Vagina (tissue), 2 donors: ENCODE data around the gene AQP6.
A peak's percentile ranks its signal among the peaks of the same experiment; 100 is the strongest.

Source experiments
- POLR2A ChIP-seq, 2 donors: fragments of 450-650 bp; IDR thresholded peaks; one replicate each; pipeline ENCODE4 v1.6.1; 2017; ENCODE audit warnings: antibody characterized with exemption in 2 of 2, mild to moderate bottlenecking in 2 of 2, moderate library complexity in 2 of 2
- POLR2AphosphoS5 ChIP-seq, 2 donors: sonication (generic); formaldehyde crosslinking; IDR thresholded peaks; one replicate each; pipeline ENCODE4 v1.9.0; 2017; ENCODE audit warnings: antibody characterized with exemption in 2 of 2, mild to moderate bottlenecking in 2 of 2, low read depth in 1 of 2; ENCODE audit not compliant: insufficient read depth in 1 of 2
- TF ChIP-seq, protein P1 (sequence below), 3 experiments: fragments of 450-650 bp in 2 of 3; fragments of 200-600 bp in 1 of 3; sonication (generic) in 1 of 3; IDR thresholded peaks; one replicate each; pipeline ENCODE4 v1.5.1; 2017 to 2019; ENCODE audit warnings: antibody characterized with exemption in 3 of 3, mild to moderate bottlenecking in 2 of 3, moderate library complexity in 2 of 3

DNA sequence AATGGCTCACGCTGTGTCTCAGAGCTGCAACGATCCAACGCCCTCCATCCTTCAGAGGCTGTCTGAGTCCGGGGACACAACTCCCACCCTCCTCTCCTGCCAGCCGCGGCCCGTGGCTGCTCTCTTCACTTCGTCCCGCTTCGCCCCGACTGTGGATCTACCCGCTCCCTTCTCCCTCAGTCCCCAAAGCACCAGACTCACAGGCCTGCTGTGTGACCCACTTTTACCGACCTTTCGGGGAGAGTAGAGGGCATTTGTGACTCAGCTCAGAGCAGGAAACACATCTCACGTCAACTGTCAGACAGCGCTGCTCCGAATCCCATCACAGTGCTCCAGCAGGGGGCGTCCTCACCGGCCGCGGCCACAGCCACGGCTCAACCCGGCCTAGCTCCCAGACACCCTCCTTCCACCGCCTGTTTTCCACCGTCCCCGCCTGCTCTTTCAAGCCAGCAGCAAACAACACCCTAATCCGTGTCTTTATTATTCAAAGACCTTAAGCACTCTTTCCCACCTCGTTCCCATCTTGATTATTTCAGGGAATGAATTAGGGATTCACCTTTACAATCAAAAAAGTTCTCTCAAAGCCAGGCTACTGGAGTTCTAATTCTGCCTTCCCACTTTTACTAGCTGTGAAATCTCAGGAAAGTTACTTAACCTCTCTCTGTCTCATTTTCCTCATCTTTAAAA lies 27.2 kb upstream of the AQP6 start:
- TF ChIP-seq POLR2A (IDR thresholded peaks at IDR 0.05) (no peak), POLR2AphosphoS5 (IDR thresholded peaks at IDR 0.05; ENCODE audit: insufficient read depth in 1 of 2, low read depth in 1 of 2) (peak; percentile 57 to 60)
- TF ChIP-seq, protein P1, sequence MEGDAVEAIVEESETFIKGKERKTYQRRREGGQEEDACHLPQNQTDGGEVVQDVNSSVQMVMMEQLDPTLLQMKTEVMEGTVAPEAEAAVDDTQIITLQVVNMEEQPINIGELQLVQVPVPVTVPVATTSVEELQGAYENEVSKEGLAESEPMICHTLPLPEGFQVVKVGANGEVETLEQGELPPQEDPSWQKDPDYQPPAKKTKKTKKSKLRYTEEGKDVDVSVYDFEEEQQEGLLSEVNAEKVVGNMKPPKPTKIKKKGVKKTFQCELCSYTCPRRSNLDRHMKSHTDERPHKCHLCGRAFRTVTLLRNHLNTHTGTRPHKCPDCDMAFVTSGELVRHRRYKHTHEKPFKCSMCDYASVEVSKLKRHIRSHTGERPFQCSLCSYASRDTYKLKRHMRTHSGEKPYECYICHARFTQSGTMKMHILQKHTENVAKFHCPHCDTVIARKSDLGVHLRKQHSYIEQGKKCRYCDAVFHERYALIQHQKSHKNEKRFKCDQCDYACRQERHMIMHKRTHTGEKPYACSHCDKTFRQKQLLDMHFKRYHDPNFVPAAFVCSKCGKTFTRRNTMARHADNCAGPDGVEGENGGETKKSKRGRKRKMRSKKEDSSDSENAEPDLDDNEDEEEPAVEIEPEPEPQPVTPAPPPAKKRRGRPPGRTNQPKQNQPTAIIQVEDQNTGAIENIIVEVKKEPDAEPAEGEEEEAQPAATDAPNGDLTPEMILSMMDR (IDR thresholded peaks at IDR 0.05), result peak; percentile 62 to 65 (median 63)
